B cell (primary cell): ENCODE measurements around the gene RALA. TPM values are rescaled to one million over a fixed set of nuclear protein-coding genes. Genes with fewer than 3 reads are reported as not detected.

Experiments
- ATAC-seq: fragments of 200-7000 bp; cut with Tn5 transposase; one replicate; pipeline ENCODE4 v1.10.0; 2021; ENCODE audit warnings: low read depth, mild to moderate bottlenecking, moderate number of reproducible peaks, moderate library complexity
- CTCF ChIA-PET: fragments of 350-600 bp; sonication (Branson Sonifier 250); formaldehyde crosslinking; loops from one replicate; lab custom pipeline; 2021; ENCODE audit warnings: antibody characterized with exemption, inconsistent platforms; lab: Charles Lee
- POLR2A ChIA-PET: fragments of 350-600 bp; sonication (Branson Sonifier 250); formaldehyde crosslinking; loops from one replicate; lab custom pipeline; 2021; ENCODE audit warnings: antibody characterized with exemption; lab: Charles Lee
- DNase-seq: peaks from one replicate; pipeline ENCODE4 v3.0.0; 2013
- H2AFZ ChIP-seq: 2 replicates; pipeline ENCODE4 v1.6.1; 2012; ENCODE audit warnings: mild to moderate bottlenecking, low read depth, low read length; ENCODE audit not compliant: insufficient read depth, poor library complexity, severe bottlenecking
- H3K27ac ChIP-seq, 2 donors: 1 replicate in 1 of 2; 2 replicates in 1 of 2; pipeline ENCODE4 v1.5.1; 2012 to 2013; ENCODE audit warnings: low read length in 2 of 2, mild to moderate bottlenecking in 2 of 2, moderate library complexity in 1 of 2
- H3K27me3 ChIP-seq, 4 experiments: fragments of 200-600 bp in 1 of 4; sonication (generic) in 1 of 4; replicated peaks in 1 of 4; 1 replicate in 2 of 4; 2 replicates in 2 of 4; pipeline versions ENCODE4 v1.6.1 to v1.7.0; 2013 to 2016; ENCODE audit warnings: low read length in 3 of 4, mild to moderate bottlenecking in 2 of 4, mixed read lengths in 1 of 4, moderate library complexity in 1 of 4; ENCODE audit not compliant: insufficient read depth in 4 of 4, control insufficient read depth in 3 of 4; ENCODE audit errors: control extremely low read depth in 1 of 4
- H3K36me3 ChIP-seq, 2 experiments: replicated peaks in 1 of 2; 1 replicate in 1 of 2; 2 replicates in 1 of 2; pipeline versions ENCODE4 v1.6.1 to v1.7.1; 2013; ENCODE audit warnings: low read length in 1 of 2; ENCODE audit not compliant: insufficient read depth in 2 of 2, control insufficient read depth in 1 of 2; ENCODE audit errors: control extremely low read depth in 1 of 2, extremely low read depth in 1 of 2
- H3K4me1 ChIP-seq, 2 donors: fragments of 200-600 bp in 1 of 2; sonication (generic) in 1 of 2; 1 replicate in 1 of 2; 2 replicates in 1 of 2; pipeline versions ENCODE4 v1.5.1 to v1.6.1; 2013 to 2017; ENCODE audit warnings: low read length in 2 of 2; ENCODE audit not compliant: control insufficient read depth in 2 of 2, insufficient read depth in 2 of 2
- H3K4me2 ChIP-seq: replicated peaks from 2 replicates; pipeline ENCODE3; 2012; ENCODE audit warnings: mild to moderate bottlenecking, low read depth, low read length; ENCODE audit not compliant: poor library complexity, severe bottlenecking
- H3K4me3 ChIP-seq, 5 experiments: fragments of 200-600 bp in 1 of 5; sonication (generic) in 1 of 5; 1 replicate in 3 of 5; 2 replicates in 2 of 5; pipeline versions ENCODE4 v1.5.1 to v1.7.0; 2011 to 2016; ENCODE audit warnings: low read length in 4 of 5, mild to moderate bottlenecking in 4 of 5, low read depth in 2 of 5, control low read depth in 1 of 5, moderate library complexity in 1 of 5; ENCODE audit not compliant: insufficient read depth in 1 of 5; ENCODE audit errors: control extremely low read depth in 1 of 5, extremely low read depth in 1 of 5
- H3K79me2 ChIP-seq: fragments of 200-600 bp; sonication (generic); one replicate; pipeline ENCODE4 v1.6.0; 2016; ENCODE audit warnings: low read length; ENCODE audit not compliant: control insufficient read depth, insufficient read depth
- H3K9ac ChIP-seq: fragments of 200-600 bp; sonication (generic); 2 replicates; pipeline ENCODE4 v1.6.1; 2017; ENCODE audit warnings: mild to moderate bottlenecking, low read length, moderate library complexity
- H3K9me3 ChIP-seq, 3 donors: one replicate each; pipeline versions ENCODE4 v1.6.1 to v1.7.1; 2013; ENCODE audit warnings: low read length in 2 of 3; ENCODE audit not compliant: control insufficient read depth in 2 of 3, insufficient read depth in 1 of 3; ENCODE audit errors: control extremely low read depth in 1 of 3
- H4K20me1 ChIP-seq: 2 replicates; pipeline ENCODE4 v1.6.0; 2012; ENCODE audit warnings: mild to moderate bottlenecking, low read length; ENCODE audit not compliant: insufficient read depth, control insufficient read depth, poor library complexity, severe bottlenecking
- H3K27ac Mint-ChIP-seq: one replicate; pipeline ENCODE4 v1.8.0; 2021; ENCODE audit warnings: mixed read lengths
- H3K27me3 Mint-ChIP-seq: one replicate; pipeline ENCODE4 v1.8.0; 2021; ENCODE audit warnings: mixed read lengths
- H3K4me1 Mint-ChIP-seq: one replicate; pipeline ENCODE4 v1.8.0; 2021; ENCODE audit warnings: mixed read lengths
- H3K4me3 Mint-ChIP-seq: one replicate; pipeline ENCODE4 v1.8.0; 2021; ENCODE audit warnings: mixed read lengths
- H3K9me3 Mint-ChIP-seq: one replicate; pipeline ENCODE4 v1.8.0; 2022; ENCODE audit warnings: mixed read lengths; ENCODE audit not compliant: insufficient read depth
- EZH2 ChIP-seq: IDR thresholded peaks from 2 replicates; pipeline ENCODE4 v1.6.1; 2012; ENCODE audit warnings: borderline replicate concordance, low read depth, mild to moderate bottlenecking, moderate library complexity, low read length; ENCODE audit not compliant: insufficient read depth, poor library complexity, severe bottlenecking
- WGBS: methylation state at CpG from one replicate; pipeline ENCODE4 v1.1.5; 2013; ENCODE audit warnings: missing lambda C conversion rate; ENCODE audit not compliant: insufficient coverage; 5-methylcytosine and 5-hydroxymethylcytosine counted together
- intact Hi-C: fragments of 100-400 bp; cut with micrococcal nuclease; formaldehyde crosslinking; loops from one replicate; pipeline ENCODE4 v1.10.0; 2022
- polyA plus RNA-seq: library from polyadenylated mRNA; depleted of rRNA; stranded (reverse); fragments of >200 nt; gene quantifications from 2 replicates; pipeline ENCODE4 v1.2.3, GENCODE V29; 2012
- total RNA-seq, 2 donors: library from RNA; stranded (reverse); fragments of 120-200 nt in 1 of 2; gene quantifications; 1 replicate in 1 of 2; 2 replicates in 1 of 2; pipeline versions ENCODE4 v1.2.3 to v1.2.4, GENCODE V29; 2013 to 2022
- TF ChIP-seq, protein P1 (sequence below): fragments of 200-600 bp; IDR thresholded peaks from one replicate; pipeline ENCODE4 v1.8.0; 2022; ENCODE audit warnings: antibody characterized with exemption, mild to moderate bottlenecking

RALA gene
- total and polyA plus RNA-seq, 2 donors (not counting 1 experiment from before 2014, with no cell fraction given): 9.3 to 29.8 TPM

DNA sequence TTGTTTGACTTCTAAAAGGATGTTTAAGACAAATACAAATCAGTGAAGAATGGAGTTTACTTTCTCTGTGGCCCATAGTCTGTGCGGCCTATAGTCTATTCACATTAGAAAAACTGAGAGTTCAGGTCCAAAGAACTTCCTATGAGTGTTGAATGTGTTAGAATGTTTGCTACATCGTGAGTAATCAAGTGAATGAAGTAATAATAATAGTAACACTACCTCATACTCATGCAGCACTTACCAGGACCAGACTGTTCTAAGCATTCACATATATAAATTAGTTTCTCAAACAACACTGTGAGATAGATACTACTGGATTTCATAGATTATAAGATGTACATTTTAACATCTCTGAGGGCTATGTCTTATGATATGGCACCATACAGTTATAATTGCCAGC lies 70.4 kb downstream of the RALA start:
- Mint-ChIP-seq H3K27ac (no peak overlapping the region), H3K4me3 (no peak overlapping the region), H3K9me3 (no peaks in the 10 kb centered on the region), H3K4me1 (no peaks in the 10 kb centered on the region), H3K27me3 (no peaks in the 10 kb centered on the region)
- no peaks in the 10 kb centered on the region for H3K79me2 ChIP-seq
- DNase-seq: no peak
- ChIA-PET POLR2A (no interaction called here), CTCF (no interaction called here)
- H3K27ac ChIP-seq: no peak overlapping the region
- no peak overlapping the region for H3K4me2 ChIP-seq
- H4K20me1 ChIP-seq: no peaks in the 10 kb centered on the region
- H3K9me3 ChIP-seq: no peaks in the 10 kb centered on the region
- H3K4me3 ChIP-seq: no peak overlapping the region
- H3K9ac ChIP-seq: no peak overlapping the region
- H3K4me1 ChIP-seq: no peaks in the 10 kb centered on the region
- no peak for TF ChIP-seq EZH2
- TF ChIP-seq, protein P1, sequence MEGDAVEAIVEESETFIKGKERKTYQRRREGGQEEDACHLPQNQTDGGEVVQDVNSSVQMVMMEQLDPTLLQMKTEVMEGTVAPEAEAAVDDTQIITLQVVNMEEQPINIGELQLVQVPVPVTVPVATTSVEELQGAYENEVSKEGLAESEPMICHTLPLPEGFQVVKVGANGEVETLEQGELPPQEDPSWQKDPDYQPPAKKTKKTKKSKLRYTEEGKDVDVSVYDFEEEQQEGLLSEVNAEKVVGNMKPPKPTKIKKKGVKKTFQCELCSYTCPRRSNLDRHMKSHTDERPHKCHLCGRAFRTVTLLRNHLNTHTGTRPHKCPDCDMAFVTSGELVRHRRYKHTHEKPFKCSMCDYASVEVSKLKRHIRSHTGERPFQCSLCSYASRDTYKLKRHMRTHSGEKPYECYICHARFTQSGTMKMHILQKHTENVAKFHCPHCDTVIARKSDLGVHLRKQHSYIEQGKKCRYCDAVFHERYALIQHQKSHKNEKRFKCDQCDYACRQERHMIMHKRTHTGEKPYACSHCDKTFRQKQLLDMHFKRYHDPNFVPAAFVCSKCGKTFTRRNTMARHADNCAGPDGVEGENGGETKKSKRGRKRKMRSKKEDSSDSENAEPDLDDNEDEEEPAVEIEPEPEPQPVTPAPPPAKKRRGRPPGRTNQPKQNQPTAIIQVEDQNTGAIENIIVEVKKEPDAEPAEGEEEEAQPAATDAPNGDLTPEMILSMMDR: no peak
- intact Hi-C loops: no loop called here
- peaks cover 7 to 34% of the 10 kb centered on the region in 2 experiments for H3K36me3 ChIP-seq
- no peaks in the 10 kb centered on the region for H3K27me3 ChIP-seq
- no peak for ATAC-seq
- H2AFZ ChIP-seq: no peak overlapping the region
- WGBS: no CpG with 5 or more reads among the region's 2 CpGs

DNA sequence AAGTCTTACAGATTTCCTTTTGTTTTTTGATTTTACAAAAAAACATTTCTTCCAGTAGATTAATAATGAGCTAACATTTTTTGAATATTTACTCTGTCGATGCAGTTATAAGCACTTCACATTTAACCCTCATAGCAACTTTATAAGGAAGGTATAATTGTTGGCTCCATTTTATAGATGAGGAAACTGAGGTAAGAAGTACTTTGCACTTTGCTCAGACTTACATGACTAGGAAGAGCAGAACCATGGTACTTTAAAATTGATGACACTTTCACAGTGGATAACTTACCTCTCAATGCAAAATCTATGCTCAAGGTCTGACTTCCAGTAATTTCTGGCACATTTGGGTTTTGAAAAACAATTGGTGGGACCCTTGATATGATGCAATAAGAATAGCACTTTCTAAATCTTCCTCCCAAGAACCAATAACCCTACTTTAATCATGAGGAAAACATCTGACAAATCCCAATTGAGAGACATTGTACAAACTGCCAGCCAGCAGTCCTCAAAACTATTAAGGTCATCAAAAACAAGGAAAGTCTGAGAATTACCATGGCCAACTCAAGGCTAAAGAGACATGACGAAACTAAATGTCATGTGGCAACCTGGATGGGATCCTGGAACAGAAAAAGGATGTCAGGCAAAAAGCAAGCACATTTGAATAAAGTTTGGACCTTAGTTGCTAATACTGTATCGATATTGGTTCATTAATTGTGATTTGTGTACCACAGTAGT lies 72.6 kb downstream of the RALA start:
- H3K27ac Mint-ChIP-seq: no peak overlapping the region
- intact Hi-C loops: no loop called here
- ATAC-seq: no peak
- H3K4me2 ChIP-seq: no peak overlapping the region
- ChIA-PET CTCF (interaction anchor here (1.0 to 1.5 kb wide), 2 partner anchors 51 to 115 kb away, joined by 3 to 5 read pairs; no protein-coding TSS in a partner anchor), POLR2A (no interaction called here)
- no peaks in the 10 kb centered on the region for H3K4me1 ChIP-seq
- no peaks in the 10 kb centered on the region for H3K79me2 ChIP-seq
- no peak overlapping the region for H3K4me3 Mint-ChIP-seq
- no peaks in the 10 kb centered on the region for H3K27me3 ChIP-seq
- H3K36me3 ChIP-seq: peaks cover 7 to 44% of the 10 kb centered on the region in 2 experiments
- TF ChIP-seq EZH2: no peak
- TF ChIP-seq, protein P1: no peak
- 100% methylated on average over 1 of the region's 3 CpGs for WGBS
- no peaks in the 10 kb centered on the region for H3K9me3 ChIP-seq
- no peak overlapping the region for H3K4me3 ChIP-seq
- no peak overlapping the region for H2AFZ ChIP-seq
- H3K9ac ChIP-seq: no peak overlapping the region
- H3K27ac ChIP-seq: no peak overlapping the region
- H4K20me1 ChIP-seq: no peaks in the 10 kb centered on the region
- no peaks in the 10 kb centered on the region for H3K9me3 Mint-ChIP-seq
- no peaks in the 10 kb centered on the region for H3K4me1 Mint-ChIP-seq
- DNase-seq: no peak
- H3K27me3 Mint-ChIP-seq: no peaks in the 10 kb centered on the region
